Smooth muscle cell (in vitro differentiated cells): ENCODE measurements around the gene CYP4F2. TPM values are rescaled to one million over a fixed set of nuclear protein-coding genes. Genes with fewer than 3 reads are reported as not detected.

Experiments
- DNase-seq: peaks from one replicate; lab custom pipeline; 2025; ENCODE audit not compliant: unreplicated experiment; lab: John Stamatoyannopoulos, UW
- H2AFZ ChIP-seq: fragments of 200-600 bp; sonication (generic); 2 replicates; pipeline ENCODE4 v1.6.0; 2016; ENCODE audit warnings: antibody characterized with exemption, low read depth, mild to moderate bottlenecking
- H3F3A ChIP-seq: fragments of 200-600 bp; sonication (generic); 2 replicates; pipeline ENCODE4 v1.6.0; 2017; ENCODE audit warnings: antibody characterized with exemption, low read depth
- H3K27ac ChIP-seq: fragments of 200-600 bp; sonication (generic); 2 replicates; pipeline ENCODE4 v1.5.1; 2016; ENCODE audit warnings: low read depth, mild to moderate bottlenecking
- H3K27me3 ChIP-seq: fragments of 200-600 bp; sonication (generic); 2 replicates; pipeline ENCODE4 v1.6.1; 2016; ENCODE audit warnings: low read depth, mild to moderate bottlenecking
- H3K36me3 ChIP-seq: fragments of 200-600 bp; sonication (generic); 2 replicates; pipeline ENCODE4 v1.5.1; 2016; ENCODE audit warnings: low read depth
- H3K4me1 ChIP-seq: fragments of 200-600 bp; sonication (generic); 2 replicates; pipeline ENCODE4 v1.5.1; 2016; ENCODE audit warnings: low read depth
- H3K4me2 ChIP-seq: fragments of 200-600 bp; sonication (generic); 2 replicates; pipeline ENCODE4 v1.6.0; 2016; ENCODE audit warnings: mild to moderate bottlenecking
- H3K4me3 ChIP-seq: fragments of 200-600 bp; sonication (generic); 2 replicates; pipeline ENCODE4 v1.5.1; 2016; ENCODE audit warnings: mild to moderate bottlenecking
- H3K79me2 ChIP-seq: fragments of 200-600 bp; sonication (generic); 2 replicates; pipeline ENCODE4 v1.6.0; 2016; ENCODE audit warnings: low read depth, mild to moderate bottlenecking
- H3K9ac ChIP-seq: fragments of 200-600 bp; sonication (generic); 2 replicates; pipeline ENCODE4 v1.6.0; 2016; ENCODE audit warnings: low read depth
- H3K9me3 ChIP-seq: fragments of 200-600 bp; sonication (generic); replicated peaks from 2 replicates; pipeline ENCODE4 v1.5.1; 2016; ENCODE audit warnings: low read depth
- H4K20me1 ChIP-seq: fragments of 200-600 bp; sonication (generic); 2 replicates; pipeline ENCODE4 v1.6.0; 2016; ENCODE audit warnings: low read depth
- CTCF ChIP-seq: fragments of 200-600 bp; sonication (generic); IDR thresholded peaks from 2 replicates; pipeline ENCODE4 v1.5.1; 2017; ENCODE audit warnings: borderline replicate concordance, mild to moderate bottlenecking, antibody characterized with exemption; ENCODE audit not compliant: insufficient read depth, poor library complexity, severe bottlenecking
- WGBS: methylation state at CpG from one replicate; pipeline ENCODE4 v1.1.7; 2016; ENCODE audit warnings: low lambda C conversion rate; 5-methylcytosine and 5-hydroxymethylcytosine counted together
- polyA plus RNA-seq: library from polyadenylated mRNA; unstranded; fragments of >200 nt; fragmentation: Nextera tagmentation; extraction: Ambion mirVana; gene quantifications from 2 replicates; pipeline ENCODE4 v1.2.1, GENCODE V29; 2016
- total RNA-seq: library from RNA; depleted of rRNA; stranded (reverse); fragments of >200 nt; gene quantifications from 2 replicates; pipeline ENCODE4 v1.2.3, GENCODE V29; 2014

Gene CYP4F2
- total and polyA plus RNA-seq, 2 experiments from 2014 or later, result not detected

- H3F3A ChIP-seq, result no peaks in the 10 kb centered on the region
- WGBS, result 47% methylated on average over 3 of the region's 3 CpGs
- H2AFZ ChIP-seq, result no peak overlapping the region
- no peaks in the 10 kb centered on the region for H4K20me1 ChIP-seq
- H3K27ac ChIP-seq, result no peak overlapping the region
- no peaks in the 10 kb centered on the region for H3K36me3 ChIP-seq
- no peaks in the 10 kb centered on the region for H3K27me3 ChIP-seq
- H3K9ac ChIP-seq, result no peak overlapping the region
- no peaks in the 10 kb centered on the region for H3K4me1 ChIP-seq
- no peak overlapping the region for H3K4me2 ChIP-seq
- peaks cover 7% of the 10 kb centered on the region for H3K9me3 ChIP-seq
- TF ChIP-seq CTCF, result no peak
- H3K4me3 ChIP-seq, result no peak overlapping the region
- no peak for DNase-seq
- no peaks in the 10 kb centered on the region for H3K79me2 ChIP-seq
These were observed 28.7 kb downstream of the CYP4F2 start for GRCh38 chr19:15869109-15869555.

- Histone ChIP-seq H3K4me1 (no peaks in the 10 kb centered on the region), H4K20me1 (no peaks in the 10 kb centered on the region), H2AFZ (no peak overlapping the region), H3K4me3 (no peak overlapping the region), H3F3A (no peaks in the 10 kb centered on the region), H3K27ac (no peak overlapping the region), H3K9me3 (peaks cover 7% of the 10 kb centered on the region), H3K36me3 (no peaks in the 10 kb centered on the region), H3K79me2 (no peaks in the 10 kb centered on the region), H3K9ac (no peak overlapping the region), H3K4me2 (no peak overlapping the region), H3K27me3 (no peaks in the 10 kb centered on the region)
- no peak for DNase-seq
- WGBS, result 58% methylated on average over 5 of the region's 5 CpGs
- TF ChIP-seq CTCF, result no peak
These were observed 31.2 kb downstream of the CYP4F2 start for GRCh38 chr19:15866636-15867035.

- H3F3A ChIP-seq, result no peaks in the 10 kb centered on the region
- no peaks in the 10 kb centered on the region for H3K79me2 ChIP-seq
- no peak for TF ChIP-seq CTCF
- H3K9ac ChIP-seq, result no peak overlapping the region
- H3K4me3 ChIP-seq, result no peak overlapping the region
- 64% methylated on average over 5 of the region's 5 CpGs for WGBS
- no peaks in the 10 kb centered on the region for H4K20me1 ChIP-seq
- H3K27me3 ChIP-seq, result no peaks in the 10 kb centered on the region
- DNase-seq, result no peak
- no peak overlapping the region for H3K27ac ChIP-seq
- no peaks in the 10 kb centered on the region for H3K4me1 ChIP-seq
- peaks cover 7% of the 10 kb centered on the region for H3K9me3 ChIP-seq
- no peak overlapping the region for H3K4me2 ChIP-seq
- H3K36me3 ChIP-seq, result no peaks in the 10 kb centered on the region
- H2AFZ ChIP-seq, result no peak overlapping the region
These were observed 33.0 kb downstream of the CYP4F2 start for GRCh38 chr19:15864824-15865223.

- Histone ChIP-seq H2AFZ (no peak overlapping the region), H3K4me2 (no peak overlapping the region), H3F3A (no peaks in the 10 kb centered on the region), H3K27me3 (no peaks in the 10 kb centered on the region), H3K36me3 (no peaks in the 10 kb centered on the region), H4K20me1 (no peaks in the 10 kb centered on the region), H3K4me3 (no peak overlapping the region), H3K9me3 (peaks cover 9% of the 10 kb centered on the region), H3K27ac (no peak overlapping the region), H3K9ac (no peak overlapping the region), H3K79me2 (no peaks in the 10 kb centered on the region), H3K4me1 (no peaks in the 10 kb centered on the region)
- no peak for DNase-seq
- WGBS, result 84% methylated on average over 8 of the region's 8 CpGs
- no peak for TF ChIP-seq CTCF
These were observed 34.6 kb downstream of the CYP4F2 start for GRCh38 chr19:15863272-15863671.
